K562 (cell line): Measurements from ENCODE around the gene EPHX1. TPM values are rescaled to one million over a fixed set of nuclear protein-coding genes. Genes with fewer than 3 reads are reported as not detected.

Source experiments
- ATF1 ChIP-seq, 2 experiments: fragments of 450-650 bp in 1 of 2; IDR thresholded peaks; 2 replicates each; pipeline ENCODE4 v1.6.1; 2016; ENCODE audit warnings: missing compliant biosample characterization in 1 of 2, missing genetic modification characterization in 1 of 2
- DACH1 ChIP-seq: fragments of 450-650 bp; IDR thresholded peaks from 2 replicates; pipeline ENCODE4 v1.6.1; 2018; ENCODE audit not compliant: partially characterized antibody
- KAT7 ChIP-seq: sonication (generic); formaldehyde crosslinking; IDR thresholded peaks from 2 replicates; pipeline ENCODE4 v1.8.0; 2022; ENCODE audit warnings: missing genetic modification reagents, mild to moderate bottlenecking, borderline replicate concordance
- KLF10 ChIP-seq: fragments of 250-450 bp; sonication (Bioruptor Pico); IDR thresholded peaks from 2 replicates; pipeline ENCODE4 v1.6.1; 2021; ENCODE audit warnings: matching md5 sums
- MYBL2 ChIP-seq, 2 experiments: fragments of 450-650 bp in 1 of 2; sonication (generic) in 1 of 2; formaldehyde crosslinking in 1 of 2; IDR thresholded peaks; 2 replicates each; pipeline versions ENCODE4 v1.6.1 to v1.8.1; 2017 to 2022; ENCODE audit warnings: borderline replicate concordance in 1 of 2, inconsistent platforms in 1 of 2, low read depth in 1 of 2, mild to moderate bottlenecking in 1 of 2, missing genetic modification reagents in 1 of 2, moderate library complexity in 1 of 2
- PHB ChIP-seq: fragments of 250-450 bp; sonication (Bioruptor Pico); IDR thresholded peaks from 2 replicates; pipeline ENCODE4 v1.5.0; 2021
- SMARCA5 ChIP-seq: fragments of 450-650 bp; IDR thresholded peaks from 2 replicates; pipeline ENCODE4 v1.6.1; 2016
- ZNF695 ChIP-seq: fragments of 450-650 bp; formaldehyde crosslinking; IDR thresholded peaks from 2 replicates; pipeline ENCODE4 v1.4.0; 2020; ENCODE audit warnings: mild to moderate bottlenecking, moderate library complexity
- ZNF699 ChIP-seq: fragments of 250-450 bp; sonication (Bioruptor Pico); IDR thresholded peaks from 2 replicates; pipeline ENCODE4 v1.8.0; 2021; ENCODE audit warnings: mild to moderate bottlenecking, moderate library complexity; ENCODE audit not compliant: insufficient replicate concordance
- ZNF766 ChIP-seq: fragments of 200-800 bp; sonication (Bioruptor generic); conservative IDR thresholded peaks from 2 replicates; pipeline ENCODE4 v1.6.1; 2016; ENCODE audit warnings: missing genetic modification characterization, missing compliant biosample characterization
- polyA plus RNA-seq, 8 experiments: library from polyadenylated mRNA; depleted of rRNA in 4 of 8; stranded (reverse) in 5 of 8; unstranded in 3 of 8; fragments of >200 nt; fragmentation: Nextera tagmentation in 2 of 8; fragmentation: Illumina TruSeq in 1 of 8; extraction: Ambion mirVana in 2 of 8; extraction: Trizol in 1 of 8; gene quantifications; 2 replicates each; pipeline versions ENCODE4 v1.2.1 to v1.2.3, GENCODE V29; 2011 to 2014; ENCODE audit warnings: inconsistent platforms in 1 of 8, missing spikeins in 1 of 8
- total RNA-seq, 7 experiments: library from RNA; depleted of rRNA in 6 of 7; stranded (reverse); fragments of >200 nt in 6 of 7; fragmentation: Illumina TruSeq in 2 of 7; extraction: Trizol in 2 of 7; gene quantifications; 2 replicates each; pipeline versions ENCODE4 v1.2.1 to v1.2.3, GENCODE V29; 2011 to 2021; ENCODE audit warnings: low replicate concordance in 1 of 7
- TF ChIP-seq, protein P1 (sequence below): fragments of 250-450 bp; sonication (Bioruptor Pico); IDR thresholded peaks from 2 replicates; pipeline ENCODE4 v1.8.0; 2021; ENCODE audit warnings: moderate library complexity, mild to moderate bottlenecking, inconsistent platforms
- TF ChIP-seq, protein P2 (sequence below): sonication (generic); formaldehyde crosslinking; IDR thresholded peaks from 2 replicates; pipeline ENCODE4 v1.9.0; 2022; ENCODE audit warnings: mild to moderate bottlenecking, missing genetic modification reagents
- TF ChIP-seq, protein P3 (sequence below): fragments of 450-650 bp; IDR thresholded peaks from 2 replicates; pipeline ENCODE4 v1.6.1; 2016; ENCODE audit warnings: low read depth, mild to moderate bottlenecking, moderate library complexity
- TF ChIP-seq, protein P4 (sequence below): IDR thresholded peaks from 2 replicates; pipeline ENCODE4 v1.6.1; 2011; ENCODE audit warnings: borderline replicate concordance, low read depth, mild to moderate bottlenecking, moderate library complexity, low read length; ENCODE audit not compliant: insufficient read depth, poor library complexity, severe bottlenecking
- TF ChIP-seq, protein P5 (sequence below): fragments of 450-650 bp; formaldehyde crosslinking; IDR thresholded peaks from 2 replicates; pipeline ENCODE4 v1.4.0; 2020; ENCODE audit warnings: mild to moderate bottlenecking, moderate library complexity

The EPHX1 gene
- total and polyA plus RNA-seq, 9 of the 15 experiments (the other 6 are each of a cell fraction or from before 2014, with no cell fraction given): 0.21 to 27.0 (median 6.7) TPM

DNA sequence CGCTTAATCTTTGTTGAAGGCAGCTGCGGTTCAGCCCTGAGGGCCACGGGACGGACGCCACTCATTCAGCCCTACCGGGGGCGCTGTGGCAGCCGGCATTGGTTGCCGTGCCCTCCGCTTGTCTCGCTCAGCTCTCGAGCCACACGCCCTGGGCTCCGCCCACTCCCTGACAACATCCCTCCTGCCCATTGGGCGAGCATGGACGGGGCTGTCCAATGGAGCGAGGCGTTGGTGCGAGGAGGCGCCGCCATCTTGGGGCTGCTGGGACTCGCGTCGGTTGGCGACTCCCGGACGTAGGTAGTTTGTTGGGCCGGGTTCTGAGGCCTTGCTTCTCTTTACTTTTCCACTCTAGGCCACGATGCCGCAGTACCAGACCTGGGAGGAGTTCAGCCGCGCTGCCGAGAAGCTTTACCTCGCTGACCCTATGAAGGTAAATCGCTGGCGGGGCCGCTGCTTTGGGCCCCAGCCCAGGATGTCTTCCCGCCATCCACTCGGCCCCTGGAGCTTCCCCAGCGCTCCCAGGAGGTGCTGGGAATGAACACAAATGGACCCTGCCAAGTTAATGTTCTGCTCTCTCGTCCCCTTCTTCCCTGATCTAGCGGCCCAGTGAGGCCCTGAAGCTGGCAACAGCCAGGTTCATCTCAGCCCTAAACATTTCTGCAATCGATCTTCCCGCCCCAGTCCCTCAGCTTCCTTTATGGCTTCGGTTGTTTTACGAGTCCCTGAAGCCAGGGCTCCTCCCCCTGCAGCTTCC, 32.2 kb upstream of the EPHX1 start, which contains the start of gene SRP9 (continued):
- TF ChIP-seq, protein P1, sequence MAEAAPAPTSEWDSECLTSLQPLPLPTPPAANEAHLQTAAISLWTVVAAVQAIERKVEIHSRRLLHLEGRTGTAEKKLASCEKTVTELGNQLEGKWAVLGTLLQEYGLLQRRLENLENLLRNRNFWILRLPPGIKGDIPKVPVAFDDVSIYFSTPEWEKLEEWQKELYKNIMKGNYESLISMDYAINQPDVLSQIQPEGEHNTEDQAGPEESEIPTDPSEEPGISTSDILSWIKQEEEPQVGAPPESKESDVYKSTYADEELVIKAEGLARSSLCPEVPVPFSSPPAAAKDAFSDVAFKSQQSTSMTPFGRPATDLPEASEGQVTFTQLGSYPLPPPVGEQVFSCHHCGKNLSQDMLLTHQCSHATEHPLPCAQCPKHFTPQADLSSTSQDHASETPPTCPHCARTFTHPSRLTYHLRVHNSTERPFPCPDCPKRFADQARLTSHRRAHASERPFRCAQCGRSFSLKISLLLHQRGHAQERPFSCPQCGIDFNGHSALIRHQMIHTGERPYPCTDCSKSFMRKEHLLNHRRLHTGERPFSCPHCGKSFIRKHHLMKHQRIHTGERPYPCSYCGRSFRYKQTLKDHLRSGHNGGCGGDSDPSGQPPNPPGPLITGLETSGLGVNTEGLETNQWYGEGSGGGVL (CRISPR knock-in tag): no peak
- no peak for TF ChIP-seq SMARCA5
- TF ChIP-seq MYBL2 (IDR thresholded peaks at IDR 0.05; ENCODE audit: low read depth): no peak
- no peak for TF ChIP-seq MYBL2 (CRISPR knock-in tag; IDR thresholded peaks at IDR 0.05; ENCODE audit: borderline replicate concordance)
- TF ChIP-seq, protein P2, sequence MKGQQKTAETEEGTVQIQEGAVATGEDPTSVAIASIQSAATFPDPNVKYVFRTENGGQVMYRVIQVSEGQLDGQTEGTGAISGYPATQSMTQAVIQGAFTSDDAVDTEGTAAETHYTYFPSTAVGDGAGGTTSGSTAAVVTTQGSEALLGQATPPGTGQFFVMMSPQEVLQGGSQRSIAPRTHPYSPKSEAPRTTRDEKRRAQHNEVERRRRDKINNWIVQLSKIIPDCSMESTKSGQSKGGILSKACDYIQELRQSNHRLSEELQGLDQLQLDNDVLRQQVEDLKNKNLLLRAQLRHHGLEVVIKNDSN (CRISPR knock-in tag): peak; percentile 48; the same call in 1 of the 2 replicates
- no peak for TF ChIP-seq KLF10 (CRISPR knock-in tag)
- no peak for TF ChIP-seq ZNF699
- TF ChIP-seq PHB: no peak
- no peak for TF ChIP-seq ZNF695 (CRISPR knock-in tag)
- TF ChIP-seq, protein P3, sequence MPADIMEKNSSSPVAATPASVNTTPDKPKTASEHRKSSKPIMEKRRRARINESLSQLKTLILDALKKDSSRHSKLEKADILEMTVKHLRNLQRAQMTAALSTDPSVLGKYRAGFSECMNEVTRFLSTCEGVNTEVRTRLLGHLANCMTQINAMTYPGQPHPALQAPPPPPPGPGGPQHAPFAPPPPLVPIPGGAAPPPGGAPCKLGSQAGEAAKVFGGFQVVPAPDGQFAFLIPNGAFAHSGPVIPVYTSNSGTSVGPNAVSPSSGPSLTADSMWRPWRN: peak; percentile 78
- no peak for TF ChIP-seq ATF1 (CRISPR knock-in tag; IDR thresholded peaks at IDR 0.05)
- peak; percentile 93 for TF ChIP-seq ATF1 (tag; IDR thresholded peaks at IDR 0.05)
- TF ChIP-seq DACH1: peak; percentile 18
- TF ChIP-seq ZNF766 (CRISPR knock-in tag): peak; percentile 80
- TF ChIP-seq KAT7 (CRISPR knock-in tag): peak; percentile 79; the same call in 1 of the 2 replicates
- TF ChIP-seq, protein P4, sequence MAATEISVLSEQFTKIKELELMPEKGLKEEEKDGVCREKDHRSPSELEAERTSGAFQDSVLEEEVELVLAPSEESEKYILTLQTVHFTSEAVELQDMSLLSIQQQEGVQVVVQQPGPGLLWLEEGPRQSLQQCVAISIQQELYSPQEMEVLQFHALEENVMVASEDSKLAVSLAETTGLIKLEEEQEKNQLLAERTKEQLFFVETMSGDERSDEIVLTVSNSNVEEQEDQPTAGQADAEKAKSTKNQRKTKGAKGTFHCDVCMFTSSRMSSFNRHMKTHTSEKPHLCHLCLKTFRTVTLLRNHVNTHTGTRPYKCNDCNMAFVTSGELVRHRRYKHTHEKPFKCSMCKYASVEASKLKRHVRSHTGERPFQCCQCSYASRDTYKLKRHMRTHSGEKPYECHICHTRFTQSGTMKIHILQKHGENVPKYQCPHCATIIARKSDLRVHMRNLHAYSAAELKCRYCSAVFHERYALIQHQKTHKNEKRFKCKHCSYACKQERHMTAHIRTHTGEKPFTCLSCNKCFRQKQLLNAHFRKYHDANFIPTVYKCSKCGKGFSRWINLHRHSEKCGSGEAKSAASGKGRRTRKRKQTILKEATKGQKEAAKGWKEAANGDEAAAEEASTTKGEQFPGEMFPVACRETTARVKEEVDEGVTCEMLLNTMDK: peak; percentile 99
- TF ChIP-seq, protein P5, sequence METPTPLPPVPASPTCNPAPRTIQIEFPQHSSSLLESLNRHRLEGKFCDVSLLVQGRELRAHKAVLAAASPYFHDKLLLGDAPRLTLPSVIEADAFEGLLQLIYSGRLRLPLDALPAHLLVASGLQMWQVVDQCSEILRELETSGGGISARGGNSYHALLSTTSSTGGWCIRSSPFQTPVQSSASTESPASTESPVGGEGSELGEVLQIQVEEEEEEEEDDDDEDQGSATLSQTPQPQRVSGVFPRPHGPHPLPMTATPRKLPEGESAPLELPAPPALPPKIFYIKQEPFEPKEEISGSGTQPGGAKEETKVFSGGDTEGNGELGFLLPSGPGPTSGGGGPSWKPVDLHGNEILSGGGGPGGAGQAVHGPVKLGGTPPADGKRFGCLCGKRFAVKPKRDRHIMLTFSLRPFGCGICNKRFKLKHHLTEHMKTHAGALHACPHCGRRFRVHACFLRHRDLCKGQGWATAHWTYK (CRISPR knock-in tag): peak; percentile 55; the same call in 1 of the 2 replicates
